HG02588 (cell line): ENCODE measurements around the gene HSD17B14.

Source experiments
- ATAC-seq: cut with Tn5 transposase; IDR thresholded peaks from one replicate; pipeline ENCODE4 v1.9.1; 2021; ENCODE audit warnings: mild to moderate bottlenecking, moderate library complexity; ENCODE audit not compliant: unreplicated experiment

Gene HSD17B14

GRCh38 chr19:48830965-48831364 lies 5.3 kb downstream of the HSD17B14 start:
- ATAC-seq: no peak

- ATAC-seq: no peak
Observed at GRCh38 chr19:48830088-48830487, 6.2 kb downstream of the HSD17B14 start.

DNA sequence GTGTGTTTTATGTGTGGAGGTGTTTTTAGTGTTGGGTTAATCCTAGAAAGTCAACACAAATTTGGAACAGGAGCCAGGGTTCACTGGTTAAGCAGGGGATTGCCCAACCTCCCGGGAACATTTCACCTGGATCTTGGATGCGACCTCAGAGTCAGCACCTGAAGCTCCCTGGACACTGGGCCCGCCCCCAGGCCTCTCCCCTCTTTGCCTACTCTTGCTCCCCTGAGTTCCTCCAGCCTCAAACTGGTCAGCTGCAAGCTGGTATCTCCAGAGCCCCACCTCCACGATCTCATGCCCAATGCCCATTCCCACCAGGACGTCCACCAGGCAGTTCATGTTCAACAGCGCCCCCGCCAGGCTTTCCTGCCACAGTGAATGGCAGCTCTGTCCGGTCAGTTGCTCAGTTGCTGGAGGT lies 9.7 kb downstream of the HSD17B14 start:
- no peak for ATAC-seq

DNA sequence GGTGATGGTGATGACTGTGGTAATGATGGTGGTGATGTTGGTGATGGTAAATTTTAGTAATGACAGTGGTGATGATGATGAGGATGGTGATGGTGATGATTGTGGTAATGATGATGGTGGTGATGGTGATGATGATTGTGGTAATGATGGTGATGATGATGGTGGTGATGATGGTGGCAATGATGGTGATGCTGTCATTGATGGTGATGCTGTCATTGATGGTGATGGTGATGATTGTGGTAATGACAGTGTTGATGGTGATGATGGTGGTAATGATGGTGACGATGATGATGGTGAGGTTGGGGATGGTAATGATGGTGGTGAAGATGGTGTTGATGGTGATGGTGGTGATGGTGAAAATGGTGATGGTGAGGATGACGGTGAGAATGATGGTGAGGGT lies 13.8 kb downstream of the HSD17B14 start:
- no peak for ATAC-seq

GRCh38 chr19:48821633-48822032 lies 14.7 kb downstream of the HSD17B14 start:
- no peak for ATAC-seq

DNA sequence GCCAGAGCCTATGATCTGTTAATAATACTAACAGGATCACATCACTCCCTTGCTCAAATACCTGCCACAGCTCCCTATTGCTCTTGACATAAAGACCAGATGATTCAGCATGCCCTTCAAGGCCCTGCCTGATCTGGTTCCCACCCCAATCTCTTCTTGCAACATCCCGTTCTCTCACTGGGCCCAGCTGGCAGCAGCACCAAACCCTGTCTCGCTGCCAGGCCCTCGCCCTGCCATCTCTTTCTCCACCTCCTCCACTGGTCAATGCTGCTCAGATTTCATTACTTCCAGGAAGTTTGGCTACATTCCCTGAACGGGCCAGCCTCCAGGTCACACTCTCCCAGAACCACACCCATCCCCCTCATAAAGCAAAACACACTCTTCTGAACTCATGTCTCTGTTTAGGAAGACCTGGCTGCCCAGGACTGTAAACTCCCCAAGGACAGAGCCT lies 16.9 kb downstream of the HSD17B14 start:
- ATAC-seq: no peak

DNA sequence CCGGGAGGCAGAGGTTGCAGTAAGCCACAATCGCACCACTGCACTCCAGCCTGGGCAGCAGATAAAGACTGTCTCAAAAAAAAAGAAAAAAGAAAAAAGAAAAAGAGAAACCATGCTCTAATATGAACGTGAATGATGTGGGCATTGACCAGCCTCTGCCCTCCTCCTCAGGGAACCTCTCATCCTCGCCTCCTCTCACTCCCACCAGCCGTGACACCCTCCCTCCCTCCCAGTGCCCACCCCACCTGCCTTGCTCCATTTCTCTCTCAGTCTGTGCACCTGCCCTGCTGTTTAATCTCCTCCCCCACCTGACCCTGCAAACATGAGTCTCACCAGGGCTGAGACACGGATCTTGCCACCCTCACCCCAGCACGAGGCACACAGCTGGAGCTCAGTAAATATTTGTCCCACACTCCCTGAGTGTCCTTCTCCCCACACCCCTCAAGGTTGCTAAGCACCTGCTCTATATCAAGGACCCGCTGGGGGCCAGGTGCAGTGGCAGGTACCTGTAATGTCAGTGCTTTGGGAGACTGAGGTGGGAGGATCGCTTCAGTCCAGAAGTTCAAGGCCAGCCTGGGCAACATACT lies 18.0 kb downstream of the HSD17B14 start:
- no peak for ATAC-seq

GRCh38 chr19:48817585-48818124 lies 18.6 kb downstream of the HSD17B14 start:
- ATAC-seq: no peak

GRCh38 chr19:48815870-48816501 lies 20.3 kb downstream of the HSD17B14 start:
- no peak for ATAC-seq

DNA sequence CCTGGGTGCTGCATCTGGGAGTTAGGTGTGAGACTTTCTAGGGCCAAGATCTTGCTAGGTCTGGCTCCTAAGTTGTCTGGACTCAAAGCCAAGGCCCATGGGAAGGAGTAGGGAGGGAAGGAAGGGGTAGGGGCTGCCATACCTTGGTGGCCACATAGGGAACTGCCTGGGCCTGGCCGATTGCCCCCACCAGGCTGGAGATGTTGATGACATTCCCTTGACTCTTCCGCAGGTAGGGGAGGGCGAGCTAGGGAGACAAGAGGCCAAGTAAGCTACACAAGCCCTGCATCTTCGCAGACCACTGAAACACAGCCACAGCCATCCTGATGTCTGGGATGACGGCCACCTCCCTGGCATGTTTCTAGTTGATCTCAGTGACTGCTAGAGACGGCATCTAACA lies 21.4 kb downstream of the HSD17B14 start:
- no peak for ATAC-seq

DNA sequence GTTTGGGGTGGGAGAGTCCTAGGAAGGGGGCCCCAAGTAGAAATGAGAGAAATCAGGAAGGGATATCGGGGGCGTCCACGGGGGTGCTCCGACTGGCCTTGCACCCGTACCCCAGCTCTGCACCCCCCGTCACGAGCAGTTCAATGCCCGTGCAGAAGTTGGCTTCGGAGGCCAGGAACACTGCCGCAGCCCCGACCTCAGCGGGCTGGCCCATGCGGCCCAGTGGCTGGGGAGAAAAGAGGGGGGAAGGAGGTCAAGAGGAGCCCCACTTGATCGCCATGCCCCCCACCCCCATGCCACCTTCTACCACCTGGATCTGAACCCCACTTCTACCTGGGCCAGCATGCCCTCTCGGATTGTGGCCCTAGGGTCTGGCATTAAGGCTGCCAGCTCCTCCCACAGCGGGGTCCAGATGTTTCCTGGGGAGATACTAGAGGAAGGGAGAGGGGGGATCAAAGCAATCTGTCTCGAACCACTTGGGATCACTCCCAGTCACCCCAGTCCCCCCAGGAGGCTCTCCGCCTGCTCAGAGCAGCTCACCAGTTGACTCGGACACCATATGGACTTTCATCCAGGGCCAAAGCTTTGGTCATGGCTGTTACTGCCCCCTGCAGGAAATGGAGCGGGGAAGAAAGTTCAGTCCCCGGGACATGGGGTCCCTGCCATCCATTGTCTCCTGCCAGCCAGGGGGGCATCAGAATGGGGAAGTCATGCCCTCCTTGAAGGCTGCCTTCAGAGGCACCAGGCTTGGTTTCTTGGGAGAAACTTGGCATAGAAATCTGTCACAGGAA lies 23.0 kb downstream of the HSD17B14 start:
- no peak for ATAC-seq

- ATAC-seq: peak; percentile 63
Observed at GRCh38 chr19:48812094-48812929, 24.0 kb downstream of the HSD17B14 start.

- ATAC-seq: no peak
Observed at GRCh38 chr19:48810151-48810550, 26.1 kb downstream of the HSD17B14 start.

GRCh38 chr19:48807590-48808308 lies 28.5 kb downstream of the HSD17B14 start:
- no peak for ATAC-seq

DNA sequence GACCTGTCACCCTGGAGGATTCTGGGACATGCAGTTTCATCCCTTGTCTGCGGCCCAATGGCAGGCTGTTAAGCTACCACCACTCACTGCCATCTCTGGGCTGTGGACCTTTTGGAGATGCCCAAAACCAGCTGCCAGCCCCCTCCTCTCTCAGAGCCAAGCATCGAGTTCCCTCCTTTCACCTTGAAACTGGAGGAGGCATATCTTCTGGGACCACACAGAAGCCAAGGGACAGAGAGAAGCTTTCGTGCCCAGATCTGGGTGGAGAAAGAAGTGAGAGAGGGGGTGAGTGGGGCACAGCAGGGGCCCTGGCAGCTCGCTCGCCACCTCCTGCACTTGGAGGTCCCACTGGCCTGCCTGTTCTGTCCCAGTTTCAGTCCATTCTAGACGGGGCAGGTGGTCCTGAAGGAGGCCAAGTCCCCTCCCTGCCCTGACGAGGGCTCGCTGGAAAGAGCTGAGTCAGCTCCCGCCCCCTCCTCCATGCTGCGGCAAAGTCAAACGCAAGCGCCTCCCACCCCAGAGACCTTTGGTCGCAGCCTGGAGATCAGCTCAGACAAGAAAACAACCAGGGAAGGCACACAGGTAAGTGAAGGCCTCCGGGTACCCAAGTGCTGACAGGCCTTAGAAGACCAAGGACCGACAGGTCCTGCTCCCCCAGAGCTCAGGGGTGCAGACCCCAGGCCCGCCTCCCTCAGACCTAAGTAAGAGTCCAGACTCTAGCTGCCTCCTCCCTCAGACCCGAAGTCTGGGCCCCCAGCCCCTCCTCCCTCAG lies 29.3 kb downstream of the HSD17B14 start:
- no peak for ATAC-seq

GRCh38 chr19:48806518-48806817 lies 29.8 kb downstream of the HSD17B14 start:
- no peak for ATAC-seq

- no peak for ATAC-seq
Observed at GRCh38 chr19:48805452-48805851, 30.8 kb downstream of the HSD17B14 start.

GRCh38 chr19:48804496-48804895 lies 31.8 kb downstream of the HSD17B14 start:
- ATAC-seq: no peak

DNA sequence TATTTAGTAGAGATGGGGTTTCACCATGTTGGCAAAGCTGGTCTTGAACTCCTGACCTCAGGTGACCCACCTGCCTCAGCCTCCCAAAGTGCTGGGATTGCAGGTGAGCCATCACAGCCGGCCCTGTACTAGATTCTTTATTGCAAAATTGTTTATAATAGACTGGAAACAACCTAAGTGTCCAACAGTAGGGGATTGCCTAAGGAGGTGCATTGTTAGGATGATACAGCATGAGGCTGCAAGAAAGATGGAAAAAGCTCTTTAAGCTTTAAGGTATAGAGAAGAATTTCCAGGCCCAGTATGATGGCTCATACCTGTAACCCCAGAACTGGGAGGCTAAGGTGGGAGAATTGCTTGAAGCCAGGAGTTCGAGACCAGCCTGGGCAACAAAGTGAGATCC lies 33.7 kb downstream of the HSD17B14 start:
- no peak for ATAC-seq
